Stimulated activated CD4-positive, alpha-beta T cell treated with anti-CD3 and anti-CD28 coated beads, Interleukin-4, amount 100 ng/mL, for 24 hours (primary cell): ENCODE measurements around the gene PHF14.

ENCODE experiments used
- DNase-seq: peaks from one replicate; pipeline ENCODE4 v3.0.0-alpha.2; 2020

PHF14 gene

DNA sequence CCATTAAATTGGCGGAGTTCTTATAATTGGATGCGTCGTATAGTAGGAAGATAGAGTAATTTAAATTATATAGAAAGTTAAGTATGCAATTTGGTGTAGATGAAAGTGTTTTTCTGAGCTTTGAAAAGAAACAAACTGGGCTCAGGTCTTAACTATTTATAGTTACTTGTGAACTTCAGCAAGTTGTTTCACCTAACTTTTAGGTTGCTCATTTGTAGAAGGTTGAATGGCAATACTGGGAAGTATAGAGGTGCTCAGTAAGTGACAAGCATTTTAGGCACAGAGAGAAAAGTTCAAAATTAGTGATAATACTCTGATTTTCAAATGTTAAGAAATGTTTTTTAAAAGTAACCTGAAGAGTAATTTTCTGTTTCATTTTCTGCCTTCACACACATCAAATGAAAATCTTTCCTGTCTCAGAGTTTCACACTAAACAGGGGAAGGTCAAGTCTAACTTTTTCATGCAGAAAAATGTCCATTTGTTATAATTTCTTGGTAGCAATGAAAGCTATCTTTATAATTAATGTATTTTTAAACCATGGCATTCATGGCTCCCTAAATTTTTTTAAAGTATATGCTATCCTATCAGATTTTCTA, 146.5 kb downstream of the PHF14 start:
- no peak for DNase-seq

- no peak for DNase-seq
Measured at GRCh38 chr7:11120675-11121220, 147.1 kb downstream of the PHF14 start.

GRCh38 chr7:11124856-11125559, 151.3 kb downstream of the PHF14 start:
- DNase-seq, result no peak

GRCh38 chr7:11127114-11127785, 153.6 kb downstream of the PHF14 start:
- no peak for DNase-seq

- DNase-seq, result no peak
Measured at GRCh38 chr7:11127988-11128387, 154.3 kb downstream of the PHF14 start.

GRCh38 chr7:11128498-11128897, 154.8 kb downstream of the PHF14 start:
- no peak for DNase-seq

GRCh38 chr7:11130012-11130411, 156.3 kb downstream of the PHF14 start:
- DNase-seq, result no peak

DNA sequence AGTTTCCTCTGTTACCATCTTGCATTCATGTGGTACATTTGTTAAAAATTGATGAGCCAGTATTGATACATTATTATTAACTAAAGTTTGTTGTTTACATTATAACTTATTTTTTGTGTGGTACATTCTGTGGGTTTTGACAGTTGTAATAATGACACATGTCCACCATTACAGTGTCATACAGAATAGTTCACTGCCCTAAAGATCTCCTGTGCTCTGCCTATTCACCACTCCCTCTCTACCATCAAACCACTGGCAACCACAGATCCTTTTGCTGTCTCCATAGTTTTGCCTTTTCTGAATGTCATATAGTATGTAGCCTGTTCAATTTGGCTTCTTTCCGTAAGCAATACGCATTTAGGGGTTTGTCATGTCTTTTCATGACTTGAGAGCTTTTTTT, 156.9 kb downstream of the PHF14 start:
- no peak for DNase-seq

DNA sequence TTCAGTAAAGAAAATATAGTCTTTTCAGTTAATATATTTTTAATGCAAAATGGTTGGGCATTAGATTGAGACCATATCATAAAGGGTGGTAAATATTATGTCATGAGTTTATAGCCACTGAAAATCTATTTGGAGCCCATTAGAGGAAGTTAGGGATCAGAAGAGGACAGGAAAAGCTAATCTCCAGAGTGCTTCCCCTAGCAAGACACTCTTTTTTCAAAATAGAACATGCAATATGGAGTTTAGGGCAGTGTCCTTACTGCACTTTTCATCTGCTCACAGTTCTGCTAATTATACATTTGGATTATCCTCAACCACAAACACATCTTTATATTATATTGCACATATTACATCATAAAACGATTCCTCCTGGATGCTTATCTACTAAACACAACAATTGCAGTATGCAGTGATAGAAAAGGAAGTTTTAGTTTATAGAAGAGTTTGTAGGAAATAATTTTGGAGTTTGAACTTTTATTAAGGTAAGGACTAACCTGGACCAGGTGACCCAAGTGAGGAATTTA, 159.8 kb downstream of the PHF14 start:
- no peak for DNase-seq

DNA sequence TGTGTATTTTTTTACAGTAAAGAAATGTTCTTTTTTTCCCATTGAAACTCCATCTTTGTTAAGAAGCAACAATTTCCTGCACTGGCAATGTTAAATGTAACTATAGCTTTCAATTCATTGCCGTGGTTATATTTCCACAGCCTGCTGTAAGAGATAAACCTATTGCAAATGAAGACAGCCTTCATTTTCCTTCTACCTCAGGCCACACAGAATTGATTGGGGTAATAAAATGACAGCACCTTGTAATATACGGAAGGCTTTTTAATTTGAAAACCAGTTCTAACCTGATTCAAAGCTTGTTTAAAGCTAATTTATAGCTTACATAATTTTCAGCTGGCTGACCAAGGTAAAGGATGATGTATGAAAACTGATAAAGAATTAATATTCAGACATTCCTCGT, 161.9 kb downstream of the PHF14 start:
- DNase-seq, result no peak

GRCh38 chr7:11141541-11141940, 167.9 kb downstream of the PHF14 start:
- DNase-seq, result no peak

DNA sequence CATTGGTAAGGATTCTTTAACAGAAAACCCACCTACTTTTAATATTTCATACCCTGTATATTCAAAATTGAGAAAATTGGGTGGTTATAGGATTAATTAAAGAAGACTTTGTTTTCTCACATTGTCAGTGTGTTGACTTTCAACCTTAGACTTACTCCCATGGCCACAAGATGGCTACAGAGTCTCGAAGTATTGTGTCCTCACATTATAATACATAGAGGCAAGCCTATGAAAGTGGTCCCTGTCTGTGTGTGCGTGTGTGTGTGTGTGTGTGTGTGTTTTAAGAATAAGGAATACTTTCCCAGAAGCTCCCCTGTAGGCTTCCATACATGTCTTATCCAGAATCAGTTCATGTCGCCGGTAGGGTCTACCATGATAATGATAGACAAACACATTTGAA, 180.0 kb downstream of the PHF14 start:
- DNase-seq, result no peak

GRCh38 chr7:11155883-11156282, 182.2 kb downstream of the PHF14 start:
- no peak for DNase-seq

DNA sequence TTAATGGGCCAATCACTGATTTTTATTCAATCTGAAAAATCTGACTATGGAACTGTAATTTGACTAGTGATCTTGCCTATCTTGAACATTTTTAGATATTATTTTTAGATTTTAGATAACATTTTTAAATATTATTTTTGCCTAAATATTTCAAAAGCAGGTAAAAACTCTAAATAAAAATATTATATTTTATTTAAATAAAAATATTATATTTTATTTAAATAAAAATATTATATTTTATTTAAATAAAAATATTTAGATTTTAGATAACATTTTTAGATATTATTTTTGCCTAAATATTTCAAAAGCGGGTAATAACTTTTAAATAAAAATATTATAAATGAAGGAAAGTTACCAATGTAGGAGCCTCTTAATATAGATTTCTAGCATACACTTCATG, 187.8 kb downstream of the PHF14 start:
- no peak for DNase-seq

- DNase-seq, result no peak
Measured at GRCh38 chr7:11163220-11163619, 189.5 kb downstream of the PHF14 start.

DNA sequence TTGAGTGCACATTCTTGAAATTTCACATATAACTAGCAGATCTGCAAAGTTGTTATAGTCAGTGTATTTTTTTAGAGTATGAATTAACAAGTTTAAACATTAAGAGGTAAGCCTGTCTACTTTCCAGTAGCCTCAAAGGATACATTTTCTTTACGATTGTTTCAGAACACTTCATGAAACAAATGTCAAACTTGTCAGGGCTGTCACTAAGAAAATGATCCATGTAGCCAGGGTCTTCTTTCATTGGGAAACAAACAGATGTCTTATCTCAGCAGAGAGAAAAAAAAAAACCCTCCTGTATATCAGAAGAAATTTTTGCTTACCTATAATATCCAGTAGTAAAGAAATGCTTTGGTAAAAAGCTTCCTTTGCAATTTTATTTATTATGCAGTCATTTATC, 192.4 kb downstream of the PHF14 start:
- no peak for DNase-seq

DNA sequence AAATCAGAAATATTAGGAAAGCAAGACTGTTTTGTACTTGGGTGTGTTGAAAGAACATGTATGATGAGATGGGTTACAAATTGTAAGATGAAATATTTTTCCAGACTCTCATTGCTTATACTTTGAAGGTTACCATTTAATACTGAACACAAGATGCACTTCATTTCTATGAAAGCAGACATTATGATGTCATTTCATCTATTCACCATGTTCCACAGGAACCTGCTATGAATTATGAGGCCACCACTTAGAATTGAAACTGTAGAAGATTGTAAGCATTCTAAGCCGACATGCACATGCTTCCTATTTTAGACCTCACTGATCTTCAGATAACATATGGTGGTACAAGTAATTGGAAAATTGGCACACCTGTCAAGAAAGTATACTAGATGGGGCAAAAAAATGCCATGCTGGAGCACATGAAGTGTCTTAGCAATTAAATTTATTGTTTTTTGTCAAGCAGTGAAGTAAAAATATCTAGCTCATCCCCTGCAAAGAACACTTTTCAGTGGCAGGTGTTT, 195.0 kb downstream of the PHF14 start:
- no peak for DNase-seq

- DNase-seq, result no peak
Measured at GRCh38 chr7:11170175-11170574, 196.5 kb downstream of the PHF14 start.

- no peak for DNase-seq
Measured at GRCh38 chr7:11170863-11171568, 197.3 kb downstream of the PHF14 start.

GRCh38 chr7:11171569-11172192, 198.0 kb downstream of the PHF14 start:
- no peak for DNase-seq

DNA sequence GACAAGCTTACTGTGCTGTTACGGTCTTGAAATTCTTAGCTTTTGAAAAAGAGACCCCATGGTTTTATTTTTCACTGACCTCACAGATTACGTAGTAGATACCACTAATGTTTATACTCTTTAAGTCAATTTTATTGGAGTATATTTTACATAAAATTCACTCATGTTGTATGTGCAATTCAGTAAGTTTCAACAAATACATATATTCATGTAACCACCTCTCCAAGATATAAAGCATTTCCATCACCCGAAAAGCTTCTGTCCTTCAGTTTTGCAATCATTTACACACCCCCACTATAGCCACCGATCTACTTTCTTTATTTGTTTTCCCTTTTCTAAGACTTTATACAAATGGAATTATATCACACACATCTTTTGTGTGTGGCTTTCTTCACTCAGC, 199.2 kb downstream of the PHF14 start:
- DNase-seq, result no peak

DNA sequence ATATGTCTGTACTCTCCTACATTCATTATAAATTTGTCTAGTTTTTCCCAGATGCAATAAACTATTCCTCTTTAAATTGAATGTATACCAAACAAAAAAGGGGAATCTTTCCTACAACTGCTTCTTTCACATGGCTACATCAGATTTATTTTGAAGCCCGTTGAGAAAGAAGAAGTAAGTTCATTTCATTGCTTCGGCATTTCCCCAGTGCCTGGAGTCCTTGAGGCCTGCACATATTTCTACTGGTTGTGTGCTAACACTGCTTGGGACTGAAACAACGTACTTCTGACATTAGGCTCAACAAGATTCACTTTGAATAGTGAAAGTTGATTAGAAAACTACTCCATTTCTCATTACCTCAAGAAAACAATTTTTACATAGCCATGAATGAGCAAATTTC, 201.7 kb downstream of the PHF14 start:
- no peak for DNase-seq

- DNase-seq, result no peak
Measured at GRCh38 chr7:11175887-11176286, 202.2 kb downstream of the PHF14 start.
